IPS DF 6.9 (cell line): ENCODE measurements around the gene KY.

Experiments
- DNase-seq: peaks from one replicate; pipeline ENCODE4 v3.0.0-alpha.2; 2013; ENCODE audit warnings: low read depth, low spot score
- H3K27ac ChIP-seq: one replicate; pipeline ENCODE4 v1.5.1; 2013; ENCODE audit warnings: low read length, control low read depth
- H3K27me3 ChIP-seq: 2 replicates; pipeline ENCODE4 v1.6.1; 2013; ENCODE audit warnings: mild to moderate bottlenecking, low read length; ENCODE audit not compliant: control insufficient read depth, insufficient read depth
- H3K36me3 ChIP-seq: 2 replicates; pipeline ENCODE4 v1.6.1; 2013; ENCODE audit warnings: low read length; ENCODE audit not compliant: control insufficient read depth, insufficient read depth
- H3K4me1 ChIP-seq: 2 replicates; pipeline ENCODE4 v1.6.1; 2013; ENCODE audit warnings: low read length; ENCODE audit not compliant: control insufficient read depth, insufficient read depth
- H3K4me3 ChIP-seq: 2 replicates; pipeline ENCODE4 v1.5.1; 2013; ENCODE audit warnings: mild to moderate bottlenecking, low read length
- H3K9me3 ChIP-seq: 2 replicates; pipeline ENCODE4 v1.6.1; 2013; ENCODE audit warnings: low read length, inconsistent platforms; ENCODE audit not compliant: control insufficient read depth, insufficient read depth
- WGBS: extraction: QIAGEN DNeasy Blood & Tissue Kit; methylation state at CpG from one replicate; pipeline ENCODE4 v1.1.7; 2013; ENCODE audit warnings: mixed read lengths, missing lambda C conversion rate; ENCODE audit not compliant: insufficient read length, insufficient coverage; 5-methylcytosine and 5-hydroxymethylcytosine counted together

The KY gene

GRCh38 chr3:134628884-134629283 is 21.9 kb downstream of the KY start:
- H3K4me3 ChIP-seq = no peak overlapping the region
- no peaks in the 10 kb centered on the region for H3K4me1 ChIP-seq
- no peaks in the 10 kb centered on the region for H3K36me3 ChIP-seq
- H3K27me3 ChIP-seq = no peaks in the 10 kb centered on the region
- no peak overlapping the region for H3K27ac ChIP-seq
- DNase-seq = no peak
- WGBS = no CpG with 5 or more reads among the region's 2 CpGs
- no peaks in the 10 kb centered on the region for H3K9me3 ChIP-seq

GRCh38 chr3:134627831-134628230 is 23.0 kb downstream of the KY start:
- no peak for DNase-seq
- no peaks in the 10 kb centered on the region for H3K36me3 ChIP-seq
- no peaks in the 10 kb centered on the region for H3K27me3 ChIP-seq
- WGBS = no CpG with 5 or more reads among the region's 1 CpG
- H3K27ac ChIP-seq = no peak overlapping the region
- no peaks in the 10 kb centered on the region for H3K4me1 ChIP-seq
- H3K4me3 ChIP-seq = no peak overlapping the region
- no peaks in the 10 kb centered on the region for H3K9me3 ChIP-seq

GRCh38 chr3:134625885-134626741 is 24.7 kb downstream of the KY start:
- no peak overlapping the region for H3K27ac ChIP-seq
- DNase-seq = no peak
- H3K27me3 ChIP-seq = no peaks in the 10 kb centered on the region
- H3K9me3 ChIP-seq = no peaks in the 10 kb centered on the region
- no peaks in the 10 kb centered on the region for H3K36me3 ChIP-seq
- no CpG with 5 or more reads among the region's 5 CpGs for WGBS
- no peak overlapping the region for H3K4me3 ChIP-seq
- H3K4me1 ChIP-seq = no peaks in the 10 kb centered on the region

GRCh38 chr3:134625462-134625861 is 25.4 kb downstream of the KY start:
- Histone ChIP-seq H3K36me3 (no peaks in the 10 kb centered on the region), H3K4me3 (no peak overlapping the region), H3K27ac (no peak overlapping the region), H3K27me3 (no peaks in the 10 kb centered on the region), H3K9me3 (no peaks in the 10 kb centered on the region), H3K4me1 (no peaks in the 10 kb centered on the region)
- no CpG with 5 or more reads among the region's 8 CpGs for WGBS
- no peak for DNase-seq

- WGBS = no CpG with 5 or more reads among the region's 5 CpGs
- no peak overlapping the region for H3K4me3 ChIP-seq
- no peaks in the 10 kb centered on the region for H3K4me1 ChIP-seq
- H3K27ac ChIP-seq = no peak overlapping the region
- H3K36me3 ChIP-seq = no peaks in the 10 kb centered on the region
- H3K9me3 ChIP-seq = no peaks in the 10 kb centered on the region
- H3K27me3 ChIP-seq = no peaks in the 10 kb centered on the region
- no peak for DNase-seq
Observed at GRCh38 chr3:134624537-134625287, 26.1 kb downstream of the KY start.

GRCh38 chr3:134623615-134624245 is 27.1 kb downstream of the KY start:
- Histone ChIP-seq H3K4me1 (no peaks in the 10 kb centered on the region), H3K9me3 (no peaks in the 10 kb centered on the region), H3K27ac (no peak overlapping the region), H3K36me3 (no peaks in the 10 kb centered on the region), H3K27me3 (no peaks in the 10 kb centered on the region), H3K4me3 (no peak overlapping the region)
- DNase-seq = no peak
- no CpG with 5 or more reads among the region's 7 CpGs for WGBS

GRCh38 chr3:134622806-134623365 is 27.9 kb downstream of the KY start:
- no CpG with 5 or more reads among the region's 5 CpGs for WGBS
- no peak for DNase-seq
- H3K9me3 ChIP-seq = no peaks in the 10 kb centered on the region
- no peaks in the 10 kb centered on the region for H3K36me3 ChIP-seq
- H3K4me1 ChIP-seq = no peaks in the 10 kb centered on the region
- H3K27me3 ChIP-seq = no peaks in the 10 kb centered on the region
- no peak overlapping the region for H3K27ac ChIP-seq
- H3K4me3 ChIP-seq = no peak overlapping the region

- no peaks in the 10 kb centered on the region for H3K27me3 ChIP-seq
- no peaks in the 10 kb centered on the region for H3K4me1 ChIP-seq
- no CpG with 5 or more reads among the region's 3 CpGs for WGBS
- H3K27ac ChIP-seq = no peak overlapping the region
- H3K36me3 ChIP-seq = no peaks in the 10 kb centered on the region
- no peak overlapping the region for H3K4me3 ChIP-seq
- DNase-seq = no peak
- H3K9me3 ChIP-seq = no peaks in the 10 kb centered on the region
Observed at GRCh38 chr3:134621854-134622253, 29.0 kb downstream of the KY start.

- no peak for DNase-seq
- Histone ChIP-seq H3K27ac (no peak overlapping the region), H3K4me1 (no peaks in the 10 kb centered on the region), H3K4me3 (no peak overlapping the region), H3K9me3 (no peaks in the 10 kb centered on the region), H3K36me3 (no peaks in the 10 kb centered on the region), H3K27me3 (no peaks in the 10 kb centered on the region)
- WGBS = no CpG with 5 or more reads among the region's 5 CpGs
Observed at GRCh38 chr3:134620476-134621115, 30.2 kb downstream of the KY start.

- Histone ChIP-seq H3K4me3 (no peak overlapping the region), H3K27me3 (no peaks in the 10 kb centered on the region), H3K36me3 (no peaks in the 10 kb centered on the region), H3K4me1 (no peaks in the 10 kb centered on the region), H3K9me3 (no peaks in the 10 kb centered on the region), H3K27ac (no peak overlapping the region)
- no CpG with 5 or more reads among the region's 8 CpGs for WGBS
- no peak for DNase-seq
Observed at GRCh38 chr3:134619884-134620445, 30.9 kb downstream of the KY start.
